AG04450 (cell line): ENCODE data around the gene CTDNEP1. TPM values are rescaled to one million over a fixed set of nuclear protein-coding genes. Genes with fewer than 3 reads are reported as not detected.

Source experiments
- CTCF ChIA-PET: fragments of 300-600, 350-600 bp; formaldehyde crosslinking; extraction: SDS; loops from one replicate; lab custom pipeline; 2022; ENCODE audit warnings: antibody characterized with exemption, inconsistent platforms; lab: Charles Lee
- POLR2A ChIA-PET: fragments of 350-600 bp; formaldehyde crosslinking; extraction: SDS; loops from one replicate; lab custom pipeline; 2021; ENCODE audit warnings: antibody characterized with exemption, inconsistent platforms; lab: Yijun Ruan, JAX
- DNase-seq: peaks from one replicate; pipeline ENCODE4 v3.0.0-alpha.2; 2011; ENCODE audit warnings: low read depth, low spot score
- H3K27ac ChIP-seq: one replicate; pipeline ENCODE4 v1.5.1; 2012; ENCODE audit warnings: low read depth, low read length, control low read depth
- H3K27me3 ChIP-seq: one replicate; pipeline ENCODE4 v1.6.0; 2012; ENCODE audit warnings: low read length; ENCODE audit not compliant: control insufficient read depth, insufficient read depth
- H3K4me3 ChIP-seq: 2 replicates; pipeline ENCODE4 v1.5.1; 2011; ENCODE audit warnings: mild to moderate bottlenecking, low read depth, low read length, control low read depth
- H3K9me3 ChIP-seq: 2 replicates; pipeline ENCODE4 v1.5.1; 2012; ENCODE audit warnings: low read length; ENCODE audit not compliant: control insufficient read depth, insufficient read depth
- polyA plus RNA-seq: library from polyadenylated mRNA; depleted of rRNA; stranded (reverse); fragments of >200 nt; gene quantifications from 2 replicates; pipeline ENCODE4 v1.2.3, GENCODE V29; 2011
- TF ChIP-seq, protein P1 (sequence below): IDR thresholded peaks from 2 replicates; pipeline ENCODE4 v1.5.1; 2011; ENCODE audit warnings: low read depth, low read length, control low read depth, inconsistent platforms

CTDNEP1 gene
- polyA plus RNA-seq, 1 experiment, result 115 TPM

DNA sequence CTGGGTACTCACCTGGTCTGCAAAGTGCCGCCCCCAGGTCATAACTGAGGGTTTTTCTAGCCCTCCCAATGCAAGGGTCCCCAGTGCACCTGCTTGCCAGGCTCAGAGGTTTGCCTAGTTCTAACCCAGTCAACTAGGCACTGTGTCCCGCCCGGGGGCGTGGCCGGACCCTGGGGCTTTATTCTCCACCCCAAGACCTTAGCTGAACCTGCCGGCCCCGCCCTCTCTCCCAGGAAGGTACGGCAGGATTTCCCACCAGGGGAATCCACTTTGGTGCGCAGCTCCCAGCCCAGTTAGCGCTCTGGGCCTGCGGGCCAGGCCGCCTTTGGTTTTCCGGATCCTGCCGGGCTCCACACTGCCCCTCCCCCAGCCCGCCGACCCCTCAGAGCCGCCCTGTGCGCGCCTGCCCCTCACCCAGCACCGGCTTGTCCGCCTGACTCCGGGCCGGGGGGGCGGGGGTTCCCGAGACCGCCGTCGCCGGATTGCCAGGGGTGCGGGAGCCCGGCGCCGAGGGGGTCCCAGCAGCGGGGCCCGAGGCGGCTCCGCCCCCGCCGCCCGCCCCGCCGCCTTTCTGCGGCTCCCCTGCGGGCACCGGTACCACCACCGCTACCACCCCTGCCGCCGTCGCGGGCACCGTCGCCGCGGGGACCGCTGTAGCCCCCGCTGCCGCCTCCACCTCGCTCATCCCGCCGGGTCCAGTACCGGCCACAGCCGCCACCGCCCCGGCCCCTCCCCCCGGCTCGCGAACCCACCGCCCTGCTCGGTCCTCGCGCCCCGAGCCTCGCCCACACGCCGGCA, 42.5 kb upstream of the CTDNEP1 start:
- Histone ChIP-seq H3K9me3 (peaks cover 4% of the 10 kb centered on the region; the same call in 1 of the 2 replicates), H3K4me3 (no peak overlapping the region; the same call in 1 of the 2 replicates), H3K27ac (no peak overlapping the region), H3K27me3 (peaks cover 47% of the 10 kb centered on the region)
- TF ChIP-seq, protein P1, sequence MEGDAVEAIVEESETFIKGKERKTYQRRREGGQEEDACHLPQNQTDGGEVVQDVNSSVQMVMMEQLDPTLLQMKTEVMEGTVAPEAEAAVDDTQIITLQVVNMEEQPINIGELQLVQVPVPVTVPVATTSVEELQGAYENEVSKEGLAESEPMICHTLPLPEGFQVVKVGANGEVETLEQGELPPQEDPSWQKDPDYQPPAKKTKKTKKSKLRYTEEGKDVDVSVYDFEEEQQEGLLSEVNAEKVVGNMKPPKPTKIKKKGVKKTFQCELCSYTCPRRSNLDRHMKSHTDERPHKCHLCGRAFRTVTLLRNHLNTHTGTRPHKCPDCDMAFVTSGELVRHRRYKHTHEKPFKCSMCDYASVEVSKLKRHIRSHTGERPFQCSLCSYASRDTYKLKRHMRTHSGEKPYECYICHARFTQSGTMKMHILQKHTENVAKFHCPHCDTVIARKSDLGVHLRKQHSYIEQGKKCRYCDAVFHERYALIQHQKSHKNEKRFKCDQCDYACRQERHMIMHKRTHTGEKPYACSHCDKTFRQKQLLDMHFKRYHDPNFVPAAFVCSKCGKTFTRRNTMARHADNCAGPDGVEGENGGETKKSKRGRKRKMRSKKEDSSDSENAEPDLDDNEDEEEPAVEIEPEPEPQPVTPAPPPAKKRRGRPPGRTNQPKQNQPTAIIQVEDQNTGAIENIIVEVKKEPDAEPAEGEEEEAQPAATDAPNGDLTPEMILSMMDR, result no peak
- CTCF ChIA-PET, result no interaction called here
- POLR2A ChIA-PET, result no interaction called here
- DNase-seq, result no peak

DNA sequence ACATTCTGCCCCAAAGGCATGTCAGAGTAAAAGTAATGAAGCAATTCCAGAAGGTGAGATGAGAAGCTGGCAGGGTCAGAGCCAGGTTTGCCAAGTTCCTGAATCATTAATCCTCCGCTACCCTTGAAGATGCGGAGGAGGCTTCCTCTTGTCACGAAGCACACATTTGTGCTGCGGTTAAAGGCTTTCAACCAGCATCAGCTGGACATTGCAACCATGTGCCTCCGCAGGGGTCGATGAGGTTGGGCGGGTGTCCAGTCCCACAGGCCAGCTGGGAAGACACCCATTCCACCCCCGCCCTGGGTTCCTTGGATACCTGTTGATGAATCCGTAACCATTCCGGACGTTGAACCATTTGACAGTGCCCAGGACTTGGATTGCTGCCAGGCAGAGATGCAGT, 41.6 kb upstream of the CTDNEP1 start:
- TF ChIP-seq, protein P1, result no peak
- Histone ChIP-seq H3K4me3 (no peak overlapping the region), H3K27ac (no peak overlapping the region), H3K27me3 (peaks cover 53% of the 10 kb centered on the region), H3K9me3 (peaks cover 4% of the 10 kb centered on the region; the same call in 1 of the 2 replicates)
- CTCF ChIA-PET, result interaction anchor here (0.7 kb wide), 1 partner anchor 11 kb away, joined by 3 read pairs; no protein-coding TSS in a partner anchor
- no peak for DNase-seq
- POLR2A ChIA-PET, result no interaction called here

DNA sequence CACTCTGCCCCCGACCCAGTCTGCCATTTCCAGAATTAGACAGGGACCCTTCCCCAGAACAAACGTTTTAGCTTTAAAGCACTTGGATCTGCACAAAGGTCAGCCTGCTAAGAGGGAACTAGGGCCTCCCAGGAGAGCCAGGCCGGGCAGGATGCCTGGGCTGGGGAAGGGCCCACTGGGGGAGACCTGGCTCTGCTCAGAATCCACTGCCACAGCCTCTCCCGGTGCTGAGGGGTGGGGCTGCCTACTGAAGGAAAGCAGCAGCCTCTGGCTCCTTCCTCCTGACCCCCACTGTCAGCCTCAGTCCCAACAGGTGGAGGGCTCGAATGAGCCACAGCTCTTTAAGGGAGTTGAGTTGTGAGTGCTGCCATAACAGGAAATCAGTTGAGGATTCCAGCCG, 41.2 kb upstream of the CTDNEP1 start:
- H3K27me3 ChIP-seq, result peaks cover 57% of the 10 kb centered on the region
- no peak overlapping the region for H3K4me3 ChIP-seq
- TF ChIP-seq, protein P1, result no peak
- H3K27ac ChIP-seq, result no peak overlapping the region
- no peak for DNase-seq
- POLR2A ChIA-PET, result interaction anchor here (0.5 kb wide), 1 partner anchor 358 kb away, joined by 3 read pairs; the partner anchor contains the start of gene ATP1B2
- CTCF ChIA-PET, result interaction anchor here (0.6 to 0.7 kb wide), 2 partner anchors 10 to 61 kb away, joined by 3 to 6 read pairs; no protein-coding TSS in a partner anchor
- peaks cover 4% of the 10 kb centered on the region; the same call in 1 of the 2 replicates for H3K9me3 ChIP-seq

DNA sequence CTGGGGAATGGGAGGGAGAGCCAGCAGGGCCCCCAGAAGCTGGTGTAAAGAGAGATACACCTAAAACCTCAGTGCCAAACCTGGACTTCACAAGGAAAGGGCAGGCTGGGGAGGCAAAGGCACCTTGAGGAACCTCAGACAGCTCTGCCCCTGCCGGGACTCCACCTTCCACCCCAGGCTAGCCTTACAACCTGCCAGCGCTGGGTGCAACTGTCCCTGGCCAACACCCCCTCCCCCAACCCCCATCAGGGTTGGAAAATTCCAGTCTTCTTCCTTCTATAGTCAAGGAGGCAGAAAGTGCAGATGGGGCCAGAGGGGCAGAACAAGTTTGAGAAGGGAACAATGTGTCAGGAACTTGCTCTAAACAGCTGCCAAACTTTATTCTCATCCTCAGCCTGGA, 40.7 kb upstream of the CTDNEP1 start:
- peaks cover 63% of the 10 kb centered on the region for H3K27me3 ChIP-seq
- H3K27ac ChIP-seq, result no peak overlapping the region
- H3K4me3 ChIP-seq, result no peak overlapping the region
- H3K9me3 ChIP-seq, result peaks cover 4% of the 10 kb centered on the region; the same call in 1 of the 2 replicates
- ChIA-PET POLR2A (interaction anchor here (0.5 kb wide), 1 partner anchor 358 kb away, joined by 3 read pairs; the partner anchor contains the start of gene ATP1B2), CTCF (interaction anchor here (0.6 to 1.0 kb wide), 2 partner anchors 9 to 61 kb away, joined by 3 to 6 read pairs; no protein-coding TSS in a partner anchor)
- TF ChIP-seq, protein P1, result no peak
- DNase-seq, result no peak

DNA sequence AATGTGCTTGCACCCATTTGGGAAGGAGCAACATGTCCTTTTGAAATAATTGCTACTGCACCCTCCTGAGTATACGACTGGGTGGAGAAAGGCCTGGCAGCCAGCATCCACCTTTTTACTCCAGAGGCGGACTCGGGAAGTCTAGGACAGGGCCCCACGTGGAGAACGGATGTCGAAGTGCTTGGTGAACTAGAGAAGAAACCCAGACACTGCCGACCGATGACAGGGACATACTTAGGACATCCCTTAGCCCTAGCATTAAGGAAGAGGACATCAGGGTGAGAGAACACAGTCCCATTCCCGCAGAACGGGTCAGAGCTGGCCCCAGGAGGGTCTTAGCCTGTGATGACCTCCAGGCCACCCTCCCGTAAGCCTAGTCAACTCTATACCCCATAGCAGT, 39.2 kb upstream of the CTDNEP1 start:
- TF ChIP-seq, protein P1, result no peak
- ChIA-PET CTCF (no interaction called here), POLR2A (no interaction called here)
- Histone ChIP-seq H3K9me3 (peaks cover 4% of the 10 kb centered on the region; the same call in 1 of the 2 replicates), H3K4me3 (no peak overlapping the region), H3K27me3 (peaks cover 68% of the 10 kb centered on the region), H3K27ac (no peak overlapping the region)
- DNase-seq, result no peak
